H9 (cell line): ENCODE measurements around the gene GRIK3. TPM values are rescaled to one million over a fixed set of nuclear protein-coding genes. Genes with fewer than 3 reads are reported as not detected.

Experiments
- DNase-seq: peaks from one replicate; pipeline ENCODE4 v3.0.0-alpha.2; 2017
- H2AFZ ChIP-seq: one replicate; pipeline ENCODE4 v1.6.1; 2013; ENCODE audit warnings: mild to moderate bottlenecking, low read length, control low read depth, moderate library complexity
- H2AK5ac ChIP-seq: 2 replicates; pipeline ENCODE4 v1.6.1; 2013; ENCODE audit warnings: low read length, control low read depth, mixed read lengths; ENCODE audit not compliant: insufficient read length
- H2BK120ac ChIP-seq: one replicate; pipeline ENCODE4 v1.6.1; 2013; ENCODE audit warnings: low read depth, mild to moderate bottlenecking, low read length, control low read depth, inconsistent platforms; ENCODE audit not compliant: poor library complexity, severe bottlenecking
- H2BK12ac ChIP-seq: 2 replicates; pipeline ENCODE4 v1.6.1; 2013; ENCODE audit warnings: low read length, control low read depth, mixed read lengths, low read depth; ENCODE audit not compliant: insufficient read length
- H2BK15ac ChIP-seq: 2 replicates; pipeline ENCODE4 v1.6.1; 2013; ENCODE audit warnings: low read depth, low read length, control low read depth
- H2BK20ac ChIP-seq: one replicate; pipeline ENCODE4 v1.6.1; 2013; ENCODE audit warnings: low read depth, mild to moderate bottlenecking, low read length, control low read depth, inconsistent platforms; ENCODE audit not compliant: poor library complexity, severe bottlenecking
- H2BK5ac ChIP-seq: 2 replicates; pipeline ENCODE4 v1.6.1; 2013; ENCODE audit warnings: low read length, control low read depth, mixed read lengths; ENCODE audit not compliant: insufficient read length
- H3K14ac ChIP-seq: 2 replicates; pipeline ENCODE4 v1.6.1; 2013; ENCODE audit warnings: low read length, control low read depth; ENCODE audit not compliant: insufficient read depth
- H3K18ac ChIP-seq: 2 replicates; pipeline ENCODE4 v1.6.1; 2013; ENCODE audit warnings: low read depth, mild to moderate bottlenecking, mixed read lengths, low read length, control low read depth; ENCODE audit not compliant: insufficient read length
- H3K23ac ChIP-seq: 2 replicates; pipeline ENCODE4 v1.6.1; 2013; ENCODE audit warnings: low read length, control low read depth, mixed read lengths, low read depth; ENCODE audit not compliant: insufficient read length
- H3K23me2 ChIP-seq: 2 replicates; pipeline ENCODE4 v1.6.1; 2013; ENCODE audit warnings: low read depth, mild to moderate bottlenecking, mixed read lengths, low read length, control low read depth; ENCODE audit not compliant: insufficient read length, poor library complexity, severe bottlenecking
- H3K27ac ChIP-seq: 2 replicates; pipeline ENCODE4 v1.5.1; 2013; ENCODE audit warnings: low read length, control low read depth, mixed read lengths, low read depth; ENCODE audit not compliant: insufficient read length
- H3K27me3 ChIP-seq: 2 replicates; pipeline ENCODE4 v1.6.1; 2013; ENCODE audit warnings: low read length, control low read depth, inconsistent platforms; ENCODE audit not compliant: insufficient read depth
- H3K4ac ChIP-seq: 2 replicates; pipeline ENCODE4 v1.6.1; 2013; ENCODE audit warnings: low read depth, mild to moderate bottlenecking, control low read depth, inconsistent platforms, low read length, moderate library complexity
- H3K4me1 ChIP-seq: 2 replicates; pipeline ENCODE4 v1.6.1; 2013; ENCODE audit warnings: low read length, control low read depth, inconsistent platforms; ENCODE audit not compliant: insufficient read depth
- H3K4me2 ChIP-seq: 2 replicates; pipeline ENCODE4 v1.6.1; 2013; ENCODE audit warnings: low read length, control low read depth, mixed read lengths; ENCODE audit not compliant: insufficient read length, insufficient read depth
- H3K56ac ChIP-seq: 2 replicates; pipeline ENCODE4 v1.6.1; 2013; ENCODE audit warnings: low read depth, mild to moderate bottlenecking, mixed read lengths, low read length, control low read depth; ENCODE audit not compliant: insufficient read length
- H3K79me1 ChIP-seq: 2 replicates; pipeline ENCODE4 v1.6.1; 2013; ENCODE audit warnings: low read depth, mild to moderate bottlenecking, moderate library complexity, low read length, control low read depth, inconsistent platforms; ENCODE audit not compliant: insufficient read depth, poor library complexity, severe bottlenecking
- H3K79me2 ChIP-seq: 2 replicates; pipeline ENCODE4 v1.6.1; 2013; ENCODE audit warnings: low read length, control low read depth, inconsistent platforms; ENCODE audit not compliant: insufficient read depth
- H3K9ac ChIP-seq: 2 replicates; pipeline ENCODE4 v1.6.1; 2013; ENCODE audit warnings: low read length, control low read depth, mixed read lengths; ENCODE audit not compliant: insufficient read length; ENCODE audit errors: extremely low read depth
- H3K9me3 ChIP-seq: one replicate; pipeline ENCODE4 v1.6.1; 2013; ENCODE audit warnings: low read depth, low read length, inconsistent platforms; ENCODE audit not compliant: control insufficient read depth
- H3T11ph ChIP-seq: one replicate; pipeline ENCODE4 v1.6.1; 2013; ENCODE audit warnings: mild to moderate bottlenecking, low read length, control low read depth, inconsistent platforms
- H4K20me1 ChIP-seq: one replicate; pipeline ENCODE4 v1.6.1; 2013; ENCODE audit not compliant: control insufficient read depth, insufficient read length, insufficient read depth
- H4K5ac ChIP-seq: 2 replicates; pipeline ENCODE4 v1.6.1; 2013; ENCODE audit warnings: low read depth, mild to moderate bottlenecking, mixed read lengths, low read length, control low read depth; ENCODE audit not compliant: insufficient read length
- H4K8ac ChIP-seq: replicated peaks from 2 replicates; pipeline ENCODE4 v1.6.1; 2013; ENCODE audit warnings: low read length, control low read depth, mixed read lengths, low read depth; ENCODE audit not compliant: insufficient read length
- H4K91ac ChIP-seq: 2 replicates; pipeline ENCODE4 v1.6.1; 2013; ENCODE audit warnings: low read depth, mild to moderate bottlenecking, moderate library complexity, mixed read lengths, low read length, control low read depth; ENCODE audit not compliant: insufficient read length
- H3K27ac Mint-ChIP-seq, 3 experiments: 2 replicates in 2 of 3; 3 replicates in 1 of 3; pipeline ENCODE4 v1.8.0; 2020 to 2021; ENCODE audit warnings: mixed read lengths in 3 of 3, mild to moderate bottlenecking in 1 of 3, moderate library complexity in 1 of 3
- H3K27me3 Mint-ChIP-seq: 2 replicates; pipeline ENCODE4 v1.8.0; 2021; ENCODE audit warnings: low read depth, mild to moderate bottlenecking, moderate library complexity, mixed read lengths
- H3K36me3 Mint-ChIP-seq, 3 experiments: 2 replicates in 2 of 3; 3 replicates in 1 of 3; pipeline ENCODE4 v1.8.0; 2020 to 2021; ENCODE audit warnings: low read depth in 3 of 3, mixed read lengths in 3 of 3; ENCODE audit not compliant: insufficient read depth in 1 of 3
- H3K4me1 Mint-ChIP-seq, 2 experiments: 2 replicates each; pipeline ENCODE4 v1.8.0; 2020; ENCODE audit warnings: mixed read lengths in 2 of 2
- H3K4me3 Mint-ChIP-seq, 2 experiments: 2 replicates in 1 of 2; 3 replicates in 1 of 2; pipeline ENCODE4 v1.8.0; 2020 to 2021; ENCODE audit warnings: mild to moderate bottlenecking in 2 of 2, mixed read lengths in 2 of 2, moderate library complexity in 1 of 2
- H3K9me3 Mint-ChIP-seq, 2 experiments: 2 replicates in 1 of 2; 3 replicates in 1 of 2; pipeline ENCODE4 v1.8.0; 2020; ENCODE audit warnings: mild to moderate bottlenecking in 2 of 2, mixed read lengths in 2 of 2, moderate library complexity in 1 of 2
- CTCF ChIP-seq: fragments of 200-600 bp; sonication (generic); conservative IDR thresholded peaks from 3 replicates; pipeline ENCODE4 v1.8.0; 2021; ENCODE audit warnings: antibody characterized with exemption, mild to moderate bottlenecking
- WGBS: extraction: QIAGEN DNeasy Blood & Tissue Kit; methylation state at CpG from one replicate; pipeline ENCODE4 v1.1.7; 2013; ENCODE audit warnings: missing lambda C conversion rate, low lambda C conversion rate, mixed read lengths; ENCODE audit not compliant: insufficient read length; ENCODE audit errors: extremely low coverage; 5-methylcytosine and 5-hydroxymethylcytosine counted together
- total RNA-seq: library from RNA; stranded (reverse); gene quantifications from 2 replicates; pipeline ENCODE4 v1.2.1, GENCODE V29; 2021

GRIK3 gene
- total RNA-seq, 1 experiment from 2014 or later, result 1.7 TPM

- Histone ChIP-seq H3K27ac (no peak overlapping the region), H3K9me3 (no peaks in the 10 kb centered on the region), H2BK20ac (no peak overlapping the region), H4K91ac (no peak overlapping the region), H3K23me2 (no peaks in the 10 kb centered on the region), H4K5ac (no peak overlapping the region), H3K79me2 (no peaks in the 10 kb centered on the region), H2BK120ac (no peak overlapping the region), H4K20me1 (no peaks in the 10 kb centered on the region), H2BK5ac (no peak overlapping the region), H3K18ac (no peak overlapping the region), H3K4me1 (peaks cover 7% of the 10 kb centered on the region), H3K14ac (no peak overlapping the region), H3K4me2 (no peak overlapping the region), H2AFZ (no peak overlapping the region), H3K56ac (no peak overlapping the region), H3K23ac (no peak overlapping the region), H2BK12ac (no peak overlapping the region), H3K9ac (no peak overlapping the region), H4K8ac (no peak overlapping the region), H2BK15ac (no peak overlapping the region), H2AK5ac (no peak overlapping the region), H3K27me3 (no peaks in the 10 kb centered on the region; the same call in 1 of the 2 replicates), H3K4ac (no peak overlapping the region), H3K79me1 (no peaks in the 10 kb centered on the region), H3T11ph (no peak overlapping the region)
- H3K9me3 Mint-ChIP-seq, result no peaks in the 10 kb centered on the region
- no peak for DNase-seq
- H3K36me3 Mint-ChIP-seq, result peaks cover 2 to 4% (median 2%) of the 10 kb centered on the region in 3 experiments; a peak in 4 of 7 replicates
- WGBS, result no CpG with 5 or more reads among the region's 2 CpGs
- no peak for TF ChIP-seq CTCF
- H3K27ac Mint-ChIP-seq, result no peak overlapping the region
- H3K27me3 Mint-ChIP-seq, result peaks cover 18% of the 10 kb centered on the region
- H3K4me3 Mint-ChIP-seq, result no peak overlapping the region
- H3K4me1 Mint-ChIP-seq, result peaks cover 28 to 39% of the 10 kb centered on the region in 2 experiments
These were observed 211.7 kb downstream of the GRIK3 start for GRCh38 chr1:36822648-36823047.
